ENCODE measurements around the gene HOOK2. TPM values are rescaled to one million over a fixed set of nuclear protein-coding genes. Genes with fewer than 3 reads are reported as not detected.

The HOOK2 gene
- total RNA-seq, result 16.9 and 18.3 TPM in 2 replicates

GRCh38 chr19:12774588-12775555, at the start of gene HOOK2:
HOOK2 (minus strand) TSS chr19:12775552; CDS start chr19:12775449, 103 bp downstream.

GRCh38 chr19:12806242-12807081, 31.1 kb upstream of the HOOK2 start, which contains the start of gene RNASEH2A:
RNASEH2A (plus strand) TSS chr19:12806584; CDS start chr19:12806674, 90 bp downstream.

GRCh38 chr19:12801466-12802266, 26.3 kb upstream of the HOOK2 start, which contains the start of the genes PRDX2 and THSD8:
PRDX2 (minus strand) TSS chr19:12801800; CDS start chr19:12801261, 539 bp downstream.
THSD8 (plus strand) TSS chr19:12802069; CDS start chr19:12802072, 3 bp downstream.

GRCh38 chr19:12791345-12792050, 16.1 kb upstream of the HOOK2 start, which contains the start of gene JUNB:
JUNB (plus strand) TSS chr19:12791486; CDS start chr19:12791772, 286 bp downstream.

GRCh38 chr19:12751635-12752034, 23.7 kb downstream of the HOOK2 start, which contains the start of gene BEST2:
BEST2 (plus strand) TSS chr19:12751791; CDS start chr19:12752593, 802 bp downstream.

GRCh38 chr19:12736995-12737834, 38.1 kb downstream of the HOOK2 start, which contains the start of gene GET3:
GET3 (plus strand) TSS chr19:12737497; CDS start chr19:12737506, 9 bp downstream.

GRCh38 chr19:12723641-12724426, 51.5 kb downstream of the HOOK2 start, which contains the start of gene TNPO2:
TNPO2 (minus strand) TSS chr19:12723932; CDS start chr19:12720977, 2,955 bp downstream.

Other genes with a start within 250 kb of the HOOK2 start
- gene ZNF564, start 224.1 kb downstream of the HOOK2 start, total RNA-seq, result 7.9 and 9.3 TPM in 2 replicates
- 5.3 and 7.5 TPM in 2 replicates for gene ZNF490, start 164.7 kb downstream of the HOOK2 start, total RNA-seq
- 14.7 and 17.7 TPM in 2 replicates for gene ZNF791, start 164.6 kb downstream of the HOOK2 start, total RNA-seq
- gene MAN2B1, start 108.8 kb downstream of the HOOK2 start, total RNA-seq, result 26.0 and 31.8 TPM in 2 replicates
- 8.5 and 11.5 TPM in 2 replicates for gene WDR83, start 108.7 kb downstream of the HOOK2 start, total RNA-seq
- 47.2 and 63.5 TPM in 2 replicates for gene DHPS, start 93.7 kb downstream of the HOOK2 start, total RNA-seq
- not detected in 2 replicates for gene GNG14, start 87.6 kb downstream of the HOOK2 start, total RNA-seq
- gene FBXW9, start 78.9 kb downstream of the HOOK2 start, total RNA-seq, result 3.6 and 3.8 TPM in 2 replicates
- gene TNPO2, start 51.6 kb downstream of the HOOK2 start, total RNA-seq, result 27.7 and 34.1 TPM in 2 replicates
- gene TRIR, start 40.9 kb downstream of the HOOK2 start, total RNA-seq, result 135 and 166 TPM in 2 replicates
- gene GET3, start 38.1 kb downstream of the HOOK2 start, total RNA-seq, result 100 and 112 TPM in 2 replicates
- gene BEST2, start 23.8 kb downstream of the HOOK2 start, total RNA-seq, result not detected in 2 replicates
- gene JUNB, start 15.9 kb upstream of the HOOK2 start, total RNA-seq, result 76.1 and 137 TPM in 2 replicates
- 181 and 208 TPM in 2 replicates for gene PRDX2, start 26.2 kb upstream of the HOOK2 start, total RNA-seq
- not detected in 2 replicates for gene THSD8, start 26.5 kb upstream of the HOOK2 start, total RNA-seq
- 20.1 and 27.3 TPM in 2 replicates for gene RNASEH2A, start 31.0 kb upstream of the HOOK2 start, total RNA-seq
- not detected in 2 replicates for gene RTBDN, start 59.0 kb upstream of the HOOK2 start, total RNA-seq
- 0.13 and 0.19 TPM in 2 replicates for gene MAST1, start 63.0 kb upstream of the HOOK2 start, total RNA-seq
- gene DNASE2, start 105.9 kb upstream of the HOOK2 start, total RNA-seq, result 31.8 and 34.1 TPM in 2 replicates
- not detected in 2 replicates for gene KLF1, start 111.6 kb upstream of the HOOK2 start, total RNA-seq
- 12.7 and 16.5 TPM in 2 replicates for gene GCDH, start 115.6 kb upstream of the HOOK2 start, total RNA-seq
- 0.19 and 0.26 TPM in 2 replicates for gene SYCE2, start 143.7 kb upstream of the HOOK2 start, total RNA-seq
- 43.6 and 58.0 TPM in 2 replicates for gene FARSA, start 158.2 kb upstream of the HOOK2 start, total RNA-seq
- gene CALR, start 163.1 kb upstream of the HOOK2 start, total RNA-seq, result 2,036 and 2,214 TPM in 2 replicates
- 68.6 and 83.4 TPM in 2 replicates for gene RAD23A, start 170.3 kb upstream of the HOOK2 start, total RNA-seq
- gene GADD45GIP1, start 181.7 kb upstream of the HOOK2 start, total RNA-seq, result 31.5 and 46.9 TPM in 2 replicates
- gene DAND5, start 194.0 kb upstream of the HOOK2 start, total RNA-seq, result 0.12 and 0.13 TPM in 2 replicates
- gene NFIX, start 219.9 kb upstream of the HOOK2 start, total RNA-seq, result 85.9 and 137 TPM in 2 replicates

All from aortic smooth muscle cell (primary cell).